GM19239 (cell line): ENCODE data around the gene OGFR.
A peak's percentile ranks its signal among the peaks of the same experiment; 100 is the strongest.

ENCODE experiments used
- DNase-seq: peaks from one replicate; pipeline ENCODE4 v3.0.0; 2011; ENCODE audit warnings: low spot score; ENCODE audit not compliant: insufficient read length
- FAIRE-seq: peaks from 2 replicates; lab custom pipeline; 2011; peaks lifted over from hg19 to GRCh38; lab: Jason Lieb, UNC

The OGFR gene

DNA sequence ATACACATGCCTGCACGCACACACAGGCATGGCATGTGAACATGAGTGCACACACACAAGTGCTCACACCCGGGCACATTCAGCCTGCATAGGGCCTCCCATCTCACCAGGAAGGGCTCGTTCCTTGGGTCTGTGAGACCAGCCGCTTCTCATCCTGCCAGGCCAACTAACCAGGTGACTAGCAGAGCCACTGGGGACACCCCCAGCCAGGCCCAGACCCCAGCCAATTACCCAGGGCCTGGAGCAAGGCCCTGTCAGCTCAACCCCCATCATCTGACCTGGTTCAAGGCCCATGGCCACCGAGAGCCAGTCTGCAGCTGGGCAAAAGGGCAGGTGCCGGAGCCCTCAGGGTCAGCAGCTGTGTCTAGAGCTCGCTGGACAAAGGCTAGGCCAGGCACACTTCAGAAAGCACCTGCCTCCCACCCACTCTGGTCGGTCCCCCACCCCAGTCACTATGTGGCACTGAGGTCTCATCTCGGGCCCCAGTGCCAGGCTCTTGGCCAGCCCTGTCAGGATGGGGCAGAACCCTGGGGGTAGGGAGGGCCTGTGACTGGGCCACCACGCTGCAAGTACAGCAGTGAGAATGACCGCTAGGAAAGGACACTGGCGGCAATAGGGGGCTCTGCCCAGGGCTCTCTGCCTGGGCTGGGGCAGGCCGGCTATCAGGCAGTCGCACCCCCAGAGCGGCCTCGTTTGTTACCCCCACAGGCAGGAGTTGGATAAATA, 35.1 kb upstream of the OGFR start:
- FAIRE-seq, result no peak
- DNase-seq, result no peak

- DNase-seq (no peak), FAIRE-seq (no peak)
These were observed 34.3 kb upstream of the OGFR start for GRCh38 chr20:62770111-62770910.

DNA sequence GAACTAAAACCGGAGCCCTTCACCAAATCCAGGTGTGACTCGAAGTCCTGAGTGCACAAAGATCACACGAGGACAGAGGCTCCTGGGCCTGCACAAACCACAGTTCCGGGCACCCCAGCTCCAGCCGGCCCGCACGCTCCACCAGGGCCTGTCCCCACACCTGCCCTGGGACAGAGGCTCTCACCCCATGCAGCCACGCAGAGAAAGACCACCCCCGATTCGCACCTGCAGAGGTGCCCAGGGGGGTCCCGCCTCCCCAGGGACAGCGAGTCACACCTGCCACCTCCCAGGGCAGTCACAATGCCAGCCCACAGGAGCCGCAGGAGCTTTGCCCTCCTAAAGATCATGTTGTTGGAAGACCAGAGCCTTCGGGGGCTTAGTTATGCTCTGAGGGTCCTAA, 33.7 kb upstream of the OGFR start:
- FAIRE-seq (no peak), DNase-seq (no peak)

DNA sequence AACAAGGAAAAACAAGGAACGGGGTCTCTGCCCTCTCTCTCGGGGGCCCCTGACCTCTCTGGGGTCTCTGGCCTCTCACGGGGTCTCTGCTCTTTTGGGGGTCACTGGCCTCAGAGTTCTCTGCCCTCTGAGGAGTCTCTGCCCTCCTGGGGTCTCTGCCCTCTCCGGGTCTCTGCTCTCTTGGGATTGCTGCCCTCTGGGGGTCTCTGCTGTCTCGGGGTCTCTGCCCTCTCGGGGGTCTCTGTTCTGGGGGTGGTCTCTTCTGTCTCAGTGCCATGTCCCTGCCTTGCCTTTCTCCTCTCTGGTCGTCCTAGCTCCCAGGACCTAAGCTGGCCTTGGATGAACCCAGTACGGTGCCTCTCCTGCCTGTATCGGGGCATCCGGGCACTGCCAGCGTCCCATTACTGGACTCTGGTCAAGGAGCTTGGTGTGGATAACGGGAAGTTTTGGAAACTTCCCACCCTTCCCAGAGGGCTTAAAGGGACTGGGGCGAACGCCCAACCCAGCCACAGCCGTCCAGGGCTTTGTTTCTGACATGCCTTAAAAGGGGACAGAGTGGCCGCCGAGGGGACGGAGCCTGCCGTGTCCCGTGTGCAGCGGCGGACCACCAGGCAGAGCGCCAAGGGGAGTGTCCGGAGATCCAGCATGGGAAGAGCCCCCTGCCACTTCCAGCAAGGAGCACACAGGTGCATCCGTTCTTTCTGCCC, 33.1 kb upstream of the OGFR start:
- no peak for FAIRE-seq

DNA sequence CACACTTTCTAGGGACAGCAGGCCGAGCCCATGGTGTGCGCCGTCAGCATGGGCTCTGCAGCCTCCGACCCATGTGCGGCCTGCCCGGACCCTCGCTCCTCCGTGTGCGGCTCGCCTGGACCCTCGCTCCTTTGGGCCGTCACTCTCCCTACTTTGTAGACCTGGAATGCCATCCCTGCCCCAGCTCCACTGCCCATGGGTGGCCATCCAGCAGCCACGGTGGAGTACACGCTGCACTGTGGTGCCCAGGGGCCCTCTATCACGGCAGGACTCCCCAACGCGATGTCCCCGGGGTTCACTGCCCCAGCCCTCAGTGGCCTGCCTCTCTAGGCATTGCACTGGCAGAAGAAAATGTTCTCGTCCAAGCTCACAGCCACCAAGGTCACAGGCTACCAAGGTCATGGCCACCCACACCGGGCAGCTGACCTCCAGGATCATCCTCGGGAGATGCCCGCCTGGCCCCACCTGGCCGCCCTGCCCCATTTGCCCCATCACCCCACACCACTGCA, 32.5 kb upstream of the OGFR start:
- FAIRE-seq, result no peak
- no peak for DNase-seq

More for the DNA sequence above, 33.1 kb upstream of the OGFR start:
- DNase-seq, result no peak

DNA sequence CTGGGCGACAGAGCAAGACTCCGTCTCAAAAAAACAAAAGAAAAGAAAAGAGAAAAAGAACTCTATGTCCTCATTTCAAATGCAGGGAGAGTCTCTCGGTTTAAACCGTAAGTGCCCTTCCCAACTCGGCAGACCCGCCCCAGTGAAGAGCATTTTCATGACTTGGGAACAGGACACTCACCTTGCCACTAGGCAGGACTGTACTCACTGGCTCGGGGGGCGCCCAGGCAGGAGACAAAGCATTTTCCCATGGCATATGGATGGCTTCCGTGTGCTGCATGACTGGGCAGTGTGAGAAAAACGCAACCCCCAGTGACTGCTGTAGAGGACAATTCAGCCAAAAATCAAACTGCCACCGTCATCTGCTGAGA, 32.0 kb upstream of the OGFR start:
- FAIRE-seq, result no peak

GRCh38 chr20:62772990-62773844, 31.4 kb upstream of the OGFR start:
- no peak for FAIRE-seq
- no peak for DNase-seq

More for the DNA sequence above, 32.0 kb upstream of the OGFR start:
- DNase-seq, result no peak

DNA sequence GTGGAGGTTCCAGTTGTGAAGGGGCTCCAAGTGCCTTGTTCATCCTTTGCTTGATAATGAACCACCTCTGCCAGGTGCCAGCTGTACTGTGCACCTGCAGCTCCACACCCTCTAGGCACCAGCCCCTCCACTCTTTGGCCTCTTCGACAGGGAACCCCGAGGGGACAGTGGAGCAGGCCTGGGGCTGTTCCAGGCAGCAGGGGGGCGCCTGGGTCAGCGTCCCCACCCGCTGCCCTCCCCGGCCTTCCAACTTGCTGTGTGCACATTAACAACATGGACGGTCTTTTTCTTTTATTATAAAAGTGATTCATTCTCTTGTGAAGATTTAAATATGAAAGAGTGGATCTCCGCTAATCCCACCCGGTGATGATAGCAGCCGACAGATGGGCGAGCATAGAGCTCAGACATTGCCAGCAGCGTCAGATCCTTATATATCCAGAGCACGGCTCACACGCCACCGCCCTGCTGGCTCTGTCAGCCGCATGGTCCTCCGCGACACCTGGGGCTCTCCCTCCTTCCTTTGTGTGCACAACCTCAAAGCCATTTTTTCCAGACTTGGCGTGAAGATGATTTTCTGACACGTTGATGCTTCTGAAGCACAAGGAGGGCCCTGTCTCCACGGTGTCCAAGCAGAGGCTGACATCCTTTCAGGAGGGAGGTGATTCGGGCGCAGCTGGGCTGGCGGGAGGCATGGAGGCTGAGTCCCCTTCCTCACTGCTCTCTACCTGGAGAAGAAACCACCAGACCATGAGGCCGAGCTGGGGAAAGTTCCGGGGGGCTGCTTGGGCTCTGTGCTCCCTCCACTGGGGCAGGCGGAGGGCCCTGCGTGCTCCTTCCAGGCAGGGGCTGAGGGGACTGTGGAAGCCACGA, 30.6 kb upstream of the OGFR start:
- DNase-seq, result no peak
- no peak for FAIRE-seq

GRCh38 chr20:62774762-62775161, 29.9 kb upstream of the OGFR start:
- FAIRE-seq, result no peak
- DNase-seq, result no peak

DNA sequence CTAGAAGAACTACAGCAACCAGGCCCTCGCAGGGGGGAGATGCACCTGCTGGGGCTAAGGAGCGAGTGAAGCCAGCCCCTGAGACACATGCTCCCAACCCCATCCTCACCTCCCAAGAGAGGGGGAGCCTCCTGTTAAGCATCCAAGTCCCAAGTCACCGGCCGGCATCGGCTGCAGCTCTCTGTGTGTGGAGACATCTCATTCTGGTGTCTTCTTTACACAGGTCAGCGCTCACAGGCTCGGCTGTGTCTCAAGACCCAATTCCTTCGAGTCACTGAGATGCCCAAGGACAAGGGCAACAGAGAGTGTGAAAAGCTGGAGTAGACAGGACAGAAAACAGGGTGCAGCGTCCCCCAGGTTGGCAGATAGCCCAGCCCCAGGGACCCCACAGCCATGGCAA, 29.4 kb upstream of the OGFR start:
- FAIRE-seq (no peak), DNase-seq (no peak)

DNA sequence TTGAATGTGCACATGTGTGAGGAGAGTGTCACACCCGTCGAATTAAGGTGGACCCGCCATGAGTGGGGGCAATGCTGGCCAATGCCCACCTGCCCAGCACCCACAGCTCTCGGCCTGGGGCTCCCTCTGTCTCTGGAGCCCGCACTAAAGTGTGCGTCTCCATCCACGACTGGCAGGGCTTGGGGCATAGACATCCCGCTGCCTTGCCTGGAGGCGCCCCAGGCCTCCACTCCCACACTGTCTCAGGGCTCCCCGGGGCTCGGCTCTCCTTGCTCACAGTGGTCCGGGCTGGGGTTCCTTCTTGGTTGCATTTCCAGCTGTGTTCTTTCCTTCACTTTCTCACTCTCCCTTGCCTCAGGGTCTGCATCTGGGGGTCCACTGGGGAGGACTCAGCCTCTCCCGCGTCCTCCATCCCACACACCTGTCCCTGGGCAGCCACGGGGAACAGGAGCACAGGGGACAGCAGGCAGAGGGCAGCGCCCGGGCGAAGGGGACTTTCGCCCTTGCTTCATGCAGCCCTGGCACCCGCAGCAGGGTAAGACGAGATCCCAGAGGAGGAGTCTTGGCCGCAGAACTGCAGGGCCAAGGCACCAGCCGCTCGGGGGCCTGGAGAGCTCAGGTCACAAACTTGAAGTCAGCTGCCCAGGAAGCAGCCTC, 28.5 kb upstream of the OGFR start:
- DNase-seq (no peak), FAIRE-seq (no peak)

DNA sequence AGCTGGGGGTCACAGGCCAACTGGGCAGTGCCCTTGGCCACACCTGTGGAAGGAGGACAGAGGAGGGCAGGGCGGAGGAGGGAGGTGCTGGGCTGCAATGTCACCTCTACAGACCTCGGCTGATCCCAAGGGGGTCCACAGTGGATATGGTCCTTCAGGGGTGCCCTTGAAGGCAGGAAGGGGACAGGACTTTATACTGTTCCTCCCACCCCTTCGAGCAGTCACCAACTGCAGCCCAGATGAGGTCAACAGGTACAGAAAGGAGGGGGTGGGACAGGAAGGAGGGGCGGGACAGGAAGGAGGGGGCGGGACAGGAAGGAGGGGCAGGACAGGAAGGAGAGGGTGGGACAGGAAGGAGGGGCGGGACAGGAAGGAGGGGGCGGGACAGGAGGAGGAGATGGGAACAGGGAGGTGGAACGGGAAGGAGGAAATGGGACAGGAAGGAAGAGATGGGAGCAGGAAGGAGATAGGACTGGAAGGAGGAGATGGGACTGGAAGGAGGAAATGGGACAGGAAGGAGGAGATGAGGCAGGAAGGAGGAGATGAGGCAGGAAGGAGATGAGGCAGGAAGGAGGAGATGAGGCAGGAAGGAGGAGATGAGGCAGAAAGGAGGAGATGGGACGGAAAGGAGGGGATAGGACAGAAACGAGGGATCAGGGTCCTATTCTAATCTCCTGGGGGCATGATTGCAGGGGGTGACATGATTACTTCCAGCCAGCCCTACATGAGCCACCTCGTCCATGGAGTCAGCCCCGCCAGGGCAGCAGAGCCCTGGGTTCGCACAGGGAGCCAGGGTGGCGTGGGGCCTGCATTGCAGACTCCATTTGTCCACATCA, 27.7 kb upstream of the OGFR start:
- FAIRE-seq (peak; percentile 89), DNase-seq (peak; percentile 92)

DNA sequence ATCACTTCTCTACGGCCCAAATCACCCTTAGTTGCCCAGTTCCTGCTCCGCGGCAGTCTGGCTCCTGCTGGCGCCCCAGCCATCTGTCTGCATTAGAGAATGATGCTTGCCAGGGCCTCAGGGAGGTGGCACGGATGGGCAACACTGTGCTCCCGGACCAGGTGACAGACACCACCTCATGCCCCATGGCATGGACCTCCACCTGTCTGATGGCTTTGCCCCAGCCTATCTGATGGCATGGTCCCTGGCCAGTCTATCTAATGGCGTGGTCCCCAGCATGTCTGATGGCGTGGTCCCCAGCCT, 27.2 kb upstream of the OGFR start:
- no peak for FAIRE-seq
- no peak for DNase-seq

- no peak for FAIRE-seq
- no peak for DNase-seq
These were observed 26.6 kb upstream of the OGFR start for GRCh38 chr20:62778058-62778457.

- no peak for DNase-seq
- FAIRE-seq, result no peak
These were observed 25.8 kb upstream of the OGFR start for GRCh38 chr20:62778601-62779416.

GRCh38 chr20:62779417-62779685, 25.3 kb upstream of the OGFR start:
- no peak for FAIRE-seq
- no peak for DNase-seq

DNA sequence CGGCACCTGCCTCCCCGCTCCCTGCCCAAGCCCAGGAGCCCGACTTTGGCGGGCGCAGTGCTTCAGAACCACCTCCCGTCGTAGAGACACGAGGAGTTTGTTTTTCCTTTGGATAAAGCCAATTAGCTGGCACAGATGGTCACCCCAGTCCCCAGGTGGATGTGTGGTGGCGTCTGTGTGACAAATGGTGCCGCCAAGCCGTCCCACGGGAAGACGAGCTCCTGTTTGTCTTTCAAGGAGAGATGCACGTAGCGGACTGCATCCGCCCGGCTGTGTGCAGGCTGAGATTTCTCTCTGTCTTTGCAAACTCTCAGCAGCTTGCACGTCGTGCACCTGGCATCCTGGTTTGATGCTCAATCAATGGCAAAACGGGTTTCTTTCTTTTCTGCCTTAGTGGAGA, 24.4 kb upstream of the OGFR start:
- no peak for FAIRE-seq
- no peak for DNase-seq
